Measurements from ENCODE around the gene DYNC1LI2. TPM values are rescaled to one million over a fixed set of nuclear protein-coding genes. Genes with fewer than 3 reads are reported as not detected.

The DYNC1LI2 gene
- total and polyA plus RNA-seq, 2 donors (not counting 1 experiment from before 2014, with no cell fraction given), result 33.9 to 109 TPM

GRCh38 chr16:66750279-66751052, 943 bp downstream of the DYNC1LI2 start:
- ATAC-seq (ENCODE audit: low read depth) (no peak), DNase-seq (no peak)
- TF ChIP-seq EZH2 (IDR thresholded peaks at IDR 0.05; ENCODE audit: borderline replicate concordance, insufficient read depth, low read depth, low read length, poor library complexity, severe bottlenecking) (no peak), CTCF (IDR thresholded peaks at IDR 0.05) (no peak)
- Mint-ChIP-seq H3K27me3 (peaks cover 20% of the 10 kb centered on the region), H3K9me3 (ENCODE audit: insufficient read depth) (no peaks in the 10 kb centered on the region), H3K4me3 (peak overlapping the region; percentile 87), H3K4me1 (peaks cover 36% of the 10 kb centered on the region), H3K27ac (peak overlapping the region; percentile 81)
- 21% methylated on average over 11 of the region's 12 CpGs for WGBS (ENCODE audit: insufficient coverage)
- Histone ChIP-seq H3K4me3 (ENCODE audit: control extremely low read depth in 1 of 5, extremely low read depth in 1 of 5, insufficient read depth in 1 of 5, low read depth in 2 of 5, low read length in 4 of 5) (peak overlapping the region; percentile 43 to 92 (median 88)), H4K20me1 (ENCODE audit: control insufficient read depth, insufficient read depth, low read length, poor library complexity, severe bottlenecking) (peaks cover 15% of the 10 kb centered on the region), H3K79me2 (ENCODE audit: control insufficient read depth, insufficient read depth, low read length) (peaks cover 45% of the 10 kb centered on the region), H3K9me3 (ENCODE audit: control extremely low read depth in 1 of 3, control insufficient read depth in 2 of 3, insufficient read depth in 1 of 3, low read length in 2 of 3) (no peaks in the 10 kb centered on the region), H3K36me3 (replicated peaks in 1 of 2; ENCODE audit: control extremely low read depth in 1 of 2, control insufficient read depth in 1 of 2, extremely low read depth in 1 of 2, insufficient read depth in 2 of 2, low read length in 1 of 2) (peaks cover 0 to 23% of the 10 kb centered on the region in 2 experiments), H3K9ac (ENCODE audit: low read length) (peak overlapping the region; percentile 98), H3K27ac (ENCODE audit: low read length in 2 of 2) (peak overlapping the region in 1 of 2 donors; percentile 85), H2AFZ (ENCODE audit: insufficient read depth, low read depth, low read length, poor library complexity, severe bottlenecking) (peak overlapping the region; percentile 98), H3K4me1 (ENCODE audit: control insufficient read depth in 2 of 2, insufficient read depth in 2 of 2, low read length in 2 of 2) (peaks cover 18 to 19% of the 10 kb centered on the region in 2 donors), H3K27me3 (replicated peaks in 1 of 4; ENCODE audit: control extremely low read depth in 1 of 4, control insufficient read depth in 3 of 4, insufficient read depth in 4 of 4, low read length in 3 of 4) (peaks cover 0 to 11% (median 8%) of the 10 kb centered on the region in 4 experiments), H3K4me2 (replicated peaks; ENCODE audit: low read depth, low read length, poor library complexity, severe bottlenecking) (peak overlapping the region; percentile 90)
- intact Hi-C loops (cut with micrococcal nuclease), result loop anchor here (1.0 to 10.0 kb wide), 6 partner anchors 54 to 1094 kb away; partner anchors contain the start of genes CENPT, CMTM4, NAE1 and NUTF2
- ChIA-PET CTCF (interaction anchor here (1.5 to 3.0 kb wide), 3 partner anchors 10 to 130 kb away, joined by 4 to 8 read pairs (median 7); partner anchors contain the start of genes NAE1 and PDP2), POLR2A (no interaction called here)

- DNase-seq, result no peak
- POLR2A ChIA-PET, result interaction anchor here (0.7 kb wide), 1 partner anchor 1564 kb away, joined by 3 read pairs; the partner anchor contains the start of genes PRMT7 and SLC7A6OS
- no peak for ATAC-seq (ENCODE audit: low read depth)
- Histone ChIP-seq H3K79me2 (ENCODE audit: control insufficient read depth, insufficient read depth, low read length) (peaks cover 51% of the 10 kb centered on the region), H3K9me3 (ENCODE audit: control extremely low read depth in 1 of 3, control insufficient read depth in 2 of 3, insufficient read depth in 1 of 3, low read length in 2 of 3) (no peaks in the 10 kb centered on the region), H3K9ac (ENCODE audit: low read length) (no peak overlapping the region), H3K27ac (ENCODE audit: low read length in 2 of 2) (no peak overlapping the region), H3K27me3 (replicated peaks in 1 of 4; ENCODE audit: control extremely low read depth in 1 of 4, control insufficient read depth in 3 of 4, insufficient read depth in 4 of 4, low read length in 3 of 4) (no peaks in the 10 kb centered on the region), H3K4me1 (ENCODE audit: control insufficient read depth in 2 of 2, insufficient read depth in 2 of 2, low read length in 2 of 2) (peaks cover 13% of the 10 kb centered on the region in 2 donors), H3K36me3 (replicated peaks in 1 of 2; ENCODE audit: control extremely low read depth in 1 of 2, control insufficient read depth in 1 of 2, extremely low read depth in 1 of 2, insufficient read depth in 2 of 2, low read length in 1 of 2) (peaks cover 0 to 38% of the 10 kb centered on the region in 2 experiments), H3K4me3 (ENCODE audit: control extremely low read depth in 1 of 5, extremely low read depth in 1 of 5, insufficient read depth in 1 of 5, low read depth in 2 of 5, low read length in 4 of 5) (no peak overlapping the region), H3K4me2 (replicated peaks; ENCODE audit: low read depth, low read length, poor library complexity, severe bottlenecking) (no peak overlapping the region), H4K20me1 (ENCODE audit: control insufficient read depth, insufficient read depth, low read length, poor library complexity, severe bottlenecking) (peaks cover 16% of the 10 kb centered on the region), H2AFZ (ENCODE audit: insufficient read depth, low read depth, low read length, poor library complexity, severe bottlenecking) (no peak overlapping the region)
- no peaks in the 10 kb centered on the region for H3K27me3 Mint-ChIP-seq
- CTCF ChIA-PET, result interaction anchor here (1.1 to 2.6 kb wide), 2 partner anchors 18 to 340 kb away, joined by 3 to 10 read pairs; no protein-coding TSS in a partner anchor
- peaks cover 31% of the 10 kb centered on the region for H3K4me1 Mint-ChIP-seq
- intact Hi-C loops (cut with micrococcal nuclease), result no loop called here
- 0% methylated on average over 1 of the region's 1 CpG for WGBS (ENCODE audit: insufficient coverage)
- H3K27ac Mint-ChIP-seq, result no peak overlapping the region
- no peak overlapping the region for H3K4me3 Mint-ChIP-seq
- H3K9me3 Mint-ChIP-seq (ENCODE audit: insufficient read depth), result no peaks in the 10 kb centered on the region
- TF ChIP-seq EZH2 (IDR thresholded peaks at IDR 0.05; ENCODE audit: borderline replicate concordance, insufficient read depth, low read depth, low read length, poor library complexity, severe bottlenecking), result no peak
- TF ChIP-seq CTCF (IDR thresholded peaks at IDR 0.05), result no peak
Measured at GRCh38 chr16:66746682-66747081, 4.7 kb downstream of the DYNC1LI2 start.
